Measurements from ENCODE around the gene SHISA9.

SHISA9 gene

DNA sequence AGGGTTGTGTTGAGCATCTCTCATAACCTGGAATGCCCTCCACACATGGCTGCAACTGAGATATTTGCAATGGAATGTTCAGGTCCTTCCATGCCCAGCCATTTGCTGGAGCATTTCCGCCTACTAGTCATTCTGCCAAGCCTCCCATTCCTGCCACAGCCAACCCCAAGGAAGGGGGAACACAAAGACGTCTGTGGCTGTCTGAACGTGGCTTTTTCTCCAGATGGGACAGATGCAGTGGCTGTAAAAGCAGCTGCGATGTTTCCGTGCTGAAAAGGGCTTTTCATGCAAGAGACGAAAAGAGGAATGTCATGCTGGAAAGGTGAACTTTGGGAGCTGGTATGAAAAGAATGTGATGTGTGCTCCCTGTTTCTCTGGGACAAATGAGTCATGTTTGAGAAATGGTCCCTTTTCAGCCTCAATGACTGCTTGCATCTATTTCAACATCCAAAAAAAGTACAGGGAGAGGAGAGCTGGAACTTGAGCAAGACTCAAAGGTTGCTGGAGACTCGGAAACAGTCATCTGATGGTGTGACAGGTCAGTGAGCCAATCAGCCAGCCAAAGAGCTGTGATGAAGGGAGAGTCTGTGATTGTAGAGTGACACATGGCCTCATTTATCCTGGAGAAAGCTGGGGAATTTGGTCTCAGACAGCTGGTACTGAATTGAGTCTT is 208.9 kb downstream of the SHISA9 start:
- peak in 21 of 58 donors; percentile 1 to 45 (median 10) for DNase-seq

DNA sequence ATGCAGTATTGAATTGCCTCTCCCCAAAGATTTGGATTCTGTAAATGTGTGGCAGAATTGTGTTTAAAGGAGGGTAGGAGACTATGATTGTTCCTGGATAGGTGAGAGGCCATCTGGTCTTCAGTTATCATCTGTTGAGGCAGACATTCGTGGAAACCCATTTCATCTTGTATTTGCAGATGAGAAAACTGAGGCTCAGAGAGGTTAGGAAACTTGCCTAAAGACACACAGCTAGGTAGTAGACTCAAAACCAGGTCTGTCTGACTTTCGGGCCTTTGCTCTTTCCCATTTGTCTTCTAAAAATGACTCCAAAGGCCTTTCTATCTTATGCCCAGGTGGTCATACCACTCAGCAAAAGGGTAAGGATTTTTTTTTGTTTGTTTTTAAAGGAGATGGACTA is 210.3 kb downstream of the SHISA9 start:
- no peak for DNase-seq

GRCh38 chr16:13113741-13114140 is 212.3 kb downstream of the SHISA9 start:
- no peak for DNase-seq

DNA sequence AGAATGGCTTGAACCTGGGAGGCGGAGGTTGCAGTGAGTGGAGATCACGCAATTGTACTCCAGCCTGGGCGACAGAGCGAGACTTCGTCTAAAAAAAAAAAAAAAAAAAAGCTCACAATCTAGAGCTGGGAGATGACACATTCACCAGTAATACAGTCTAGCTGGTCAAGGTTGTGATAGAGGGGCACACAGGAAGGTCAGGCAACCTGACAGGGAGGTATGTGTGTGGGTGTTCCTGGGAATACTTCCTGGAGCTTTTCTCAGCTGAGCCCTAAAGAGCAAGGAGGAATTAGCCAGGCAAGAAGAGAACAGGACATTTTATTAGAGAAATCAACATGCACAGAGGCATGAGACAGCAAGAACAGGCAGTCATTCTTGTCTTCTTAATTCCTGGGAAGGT is 216.7 kb downstream of the SHISA9 start:
- DNase-seq: no peak

GRCh38 chr16:13120091-13120490 is 218.7 kb downstream of the SHISA9 start:
- DNase-seq: no peak

DNA sequence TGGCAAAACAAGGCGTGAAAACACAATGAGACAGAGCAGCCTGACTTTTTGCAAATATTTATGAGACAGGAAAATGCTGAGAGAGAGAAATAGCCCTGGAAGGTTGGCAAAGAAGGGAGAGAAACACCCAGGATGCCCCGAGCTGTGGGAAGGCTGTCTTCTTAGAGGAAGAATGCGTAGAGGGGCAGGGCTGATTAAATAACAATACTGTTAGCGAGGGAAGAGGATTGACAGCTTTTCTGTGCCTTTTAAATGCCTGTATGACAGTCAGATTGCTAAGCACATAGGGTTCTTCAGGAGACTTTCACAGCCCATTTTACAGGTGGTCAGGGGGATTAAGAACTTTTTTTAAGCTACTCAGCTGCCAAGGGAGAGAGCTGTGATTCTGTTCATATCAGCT is 219.2 kb downstream of the SHISA9 start:
- no peak for DNase-seq

GRCh38 chr16:13123991-13124390 is 222.6 kb downstream of the SHISA9 start:
- DNase-seq: no peak

- no peak for DNase-seq
Observed at GRCh38 chr16:13127144-13127543, 225.7 kb downstream of the SHISA9 start.

- DNase-seq: no peak
Observed at GRCh38 chr16:13130586-13130985, 229.2 kb downstream of the SHISA9 start.

DNA sequence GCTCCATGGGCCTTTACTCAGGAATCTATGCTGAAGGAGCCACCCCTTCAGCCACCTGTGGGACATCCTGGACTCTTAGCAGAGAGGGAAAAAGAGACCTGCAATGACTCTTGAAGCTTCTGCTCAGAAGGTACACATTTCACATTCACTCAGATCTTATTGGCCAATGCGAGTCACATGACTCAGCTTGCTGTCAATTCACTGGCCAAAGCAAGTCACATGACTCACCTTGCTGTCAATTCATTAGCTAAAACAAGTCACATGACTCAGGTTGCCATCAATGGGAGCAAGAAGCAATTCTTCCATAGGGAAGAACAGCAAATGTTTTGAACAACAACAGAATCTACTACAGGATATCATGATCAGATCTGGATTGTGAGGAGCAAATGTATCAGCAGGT is 233.4 kb downstream of the SHISA9 start:
- no peak for DNase-seq

GRCh38 chr16:13136901-13137300 is 235.5 kb downstream of the SHISA9 start:
- DNase-seq: no peak

GRCh38 chr16:13138528-13138927 is 237.1 kb downstream of the SHISA9 start:
- DNase-seq: no peak

DNA sequence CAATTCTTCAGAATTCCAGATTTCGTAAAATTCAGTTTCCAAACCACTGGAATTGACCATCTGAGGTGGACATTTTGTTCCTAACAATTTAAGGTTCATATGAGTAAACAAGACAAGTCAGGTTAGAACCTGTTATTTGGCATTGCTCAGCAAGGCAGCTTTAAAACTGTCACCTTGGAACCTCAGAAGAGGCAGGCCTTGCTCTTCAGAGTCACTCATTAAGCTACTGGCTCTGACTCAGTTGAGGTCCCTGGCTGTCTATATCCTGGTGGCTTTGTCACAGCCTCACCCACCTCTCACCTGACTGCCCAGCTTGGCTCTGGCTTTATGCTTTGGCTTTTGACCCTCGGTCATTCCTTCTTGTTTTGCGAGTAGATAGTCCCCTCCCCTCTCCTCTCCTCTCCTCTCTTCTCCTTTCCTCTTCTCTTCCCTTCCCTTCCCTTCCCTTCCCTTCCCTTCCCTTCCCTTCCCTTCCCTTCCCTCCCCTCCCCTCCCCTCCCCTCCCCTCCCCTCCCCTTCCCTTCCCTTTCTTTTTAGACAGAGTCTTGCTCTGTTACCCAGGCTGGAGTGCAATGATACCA is 238.4 kb downstream of the SHISA9 start:
- DNase-seq: no peak

DNA sequence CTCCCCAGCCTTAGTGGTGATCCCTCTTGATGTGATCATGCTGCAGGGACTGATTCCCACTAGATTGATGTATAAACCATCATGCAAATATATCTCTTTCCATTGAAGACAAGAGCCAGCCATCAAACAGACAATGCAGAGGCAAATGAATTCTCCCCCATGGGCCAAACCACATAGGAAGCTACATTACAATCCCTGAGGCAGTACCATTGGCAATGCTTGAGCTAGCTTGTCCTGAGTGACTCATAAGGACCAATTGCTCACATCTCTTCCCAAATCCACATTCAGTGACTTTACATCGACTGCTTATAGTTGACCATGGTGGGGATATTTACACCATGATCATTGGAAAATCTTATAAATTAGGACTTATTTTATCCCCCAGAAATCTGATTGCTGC is 242.2 kb downstream of the SHISA9 start:
- no peak for DNase-seq

DNA sequence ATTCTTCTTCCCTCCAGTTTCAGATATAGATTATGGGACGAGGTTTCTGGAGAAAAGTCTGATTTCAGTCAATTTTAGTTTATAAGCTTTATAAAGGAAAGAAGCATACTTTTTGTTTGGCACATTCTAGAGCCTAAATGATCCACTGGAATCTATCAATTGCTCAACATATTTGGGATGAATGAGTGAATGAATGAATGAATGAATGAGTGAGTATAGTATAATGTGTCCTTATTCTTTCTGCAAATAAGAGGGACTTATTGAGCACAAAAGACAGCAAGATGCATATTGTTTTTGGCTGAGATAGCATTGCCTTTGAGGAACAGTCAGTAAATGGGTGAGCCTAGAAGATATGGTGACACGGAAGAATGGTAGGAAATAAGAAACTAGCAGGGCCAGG is 245.4 kb downstream of the SHISA9 start:
- no peak for DNase-seq

DNA sequence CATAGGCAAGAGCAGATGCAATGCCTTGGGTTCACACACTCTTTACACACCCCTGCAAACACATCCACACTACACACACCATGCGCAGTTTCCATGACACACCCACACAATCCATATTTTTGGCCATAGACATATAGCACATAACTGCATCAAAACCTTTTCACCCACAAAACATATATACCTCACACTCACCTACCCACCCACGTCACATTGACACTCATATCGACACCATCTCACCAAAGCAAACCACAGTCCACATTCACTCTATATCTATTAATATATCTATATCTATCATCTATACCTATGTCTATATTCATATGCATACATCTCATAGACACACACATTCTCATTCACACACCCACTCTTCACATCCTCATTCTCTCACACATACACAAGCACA is 246.9 kb downstream of the SHISA9 start:
- no peak for DNase-seq

DNA sequence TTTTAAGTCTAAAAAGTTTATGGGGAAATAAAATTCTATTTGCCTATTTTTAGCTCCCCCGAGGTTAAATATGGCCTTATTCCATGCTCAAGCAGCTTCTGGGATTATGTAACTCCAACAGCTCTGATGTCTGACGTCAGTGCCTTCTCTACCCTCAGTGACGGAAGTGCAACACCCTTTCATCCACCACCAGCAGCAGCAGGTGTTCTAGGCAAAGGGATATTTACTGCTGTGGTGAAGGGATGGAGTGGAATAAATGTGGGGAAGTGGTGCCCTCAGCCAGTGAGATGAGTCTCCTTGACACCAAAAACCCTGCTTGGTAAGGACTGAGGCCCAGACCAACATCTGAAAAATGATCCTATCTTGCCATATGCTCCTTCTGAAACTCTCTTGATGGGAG is 247.4 kb downstream of the SHISA9 start:
- peak in 1 of 58 donors; percentile 22 for DNase-seq

DNA sequence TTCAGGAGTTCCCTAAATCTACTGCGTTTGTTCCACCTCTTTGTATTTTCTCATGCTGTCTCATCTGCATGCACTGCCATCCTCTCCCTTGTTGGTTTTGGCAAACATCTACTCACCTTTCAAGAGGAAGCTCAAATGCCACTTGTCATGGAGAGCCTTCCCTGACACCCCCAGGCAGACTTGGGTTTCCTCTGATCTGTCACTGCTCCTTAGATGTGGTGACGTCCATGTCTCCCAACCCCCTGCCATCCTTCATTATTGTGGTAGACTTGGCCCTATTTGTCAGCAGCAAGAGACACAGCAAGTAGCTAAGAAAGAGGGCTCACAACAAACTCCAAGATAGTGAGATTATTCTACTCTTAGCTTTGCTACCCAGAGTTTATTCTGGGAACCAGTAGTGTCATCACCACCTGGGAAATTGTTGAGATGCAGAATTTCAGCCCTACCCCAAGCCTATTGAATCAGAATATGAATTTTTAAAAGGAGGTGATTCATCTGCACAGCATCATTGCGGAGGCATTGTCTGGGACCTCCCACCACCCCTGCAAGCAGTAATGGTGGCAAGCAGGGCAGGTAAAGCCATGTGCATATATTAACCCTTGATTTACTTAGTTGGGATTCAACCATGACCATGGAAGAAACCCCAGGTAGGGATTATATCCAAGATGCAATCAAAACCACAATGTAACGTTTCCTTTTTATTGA is 248.9 kb downstream of the SHISA9 start:
- DNase-seq: peak in 1 of 58 donors; percentile 26

DNA sequence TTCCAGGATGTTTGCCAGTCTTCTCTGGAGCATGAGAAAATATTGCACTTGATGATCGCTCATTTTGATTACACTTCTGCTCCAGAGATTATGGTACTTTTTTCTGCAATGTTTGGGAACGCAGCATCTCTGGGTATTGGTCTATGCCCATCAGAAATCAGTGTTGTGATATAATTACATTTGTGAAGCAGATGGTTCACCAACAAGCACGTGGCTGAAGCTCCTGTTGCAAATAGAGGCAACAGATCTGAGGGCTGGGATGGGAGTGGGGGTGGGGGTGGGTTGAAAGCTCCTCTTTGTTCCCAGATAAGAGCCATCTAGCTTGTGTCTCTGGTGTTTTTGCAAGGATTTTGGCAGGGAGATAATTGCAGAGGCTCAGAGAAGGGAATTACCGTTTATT is 252.3 kb downstream of the SHISA9 start:
- DNase-seq: peak in 13 of 58 donors; percentile 2 to 47 (median 13)

DNA sequence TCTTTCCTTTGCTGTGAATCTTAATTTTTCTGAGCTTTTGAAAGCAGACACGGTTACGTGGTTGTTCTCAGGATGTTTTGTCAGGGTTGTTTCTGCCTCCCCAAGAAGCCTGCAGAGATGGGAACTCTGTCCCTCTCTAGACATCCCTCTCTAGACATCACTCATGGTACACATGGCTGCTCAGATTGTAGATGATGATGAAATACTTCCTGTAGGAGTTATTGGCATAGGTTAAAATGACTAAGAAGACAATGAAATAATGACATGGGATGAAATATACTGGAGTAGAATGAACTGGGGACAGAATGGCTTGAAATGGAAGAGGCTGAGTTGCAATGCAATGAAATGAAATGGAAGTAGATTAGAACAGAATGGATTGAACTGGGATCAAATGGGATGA is 253.4 kb downstream of the SHISA9 start:
- DNase-seq: no peak

GRCh38 chr16:13155377-13155776 is 254.0 kb downstream of the SHISA9 start:
- DNase-seq: no peak

GRCh38 chr16:13155780-13156179 is 254.4 kb downstream of the SHISA9 start:
- peak in 6 of 58 donors; percentile 8 to 57 (median 27) for DNase-seq

DNA sequence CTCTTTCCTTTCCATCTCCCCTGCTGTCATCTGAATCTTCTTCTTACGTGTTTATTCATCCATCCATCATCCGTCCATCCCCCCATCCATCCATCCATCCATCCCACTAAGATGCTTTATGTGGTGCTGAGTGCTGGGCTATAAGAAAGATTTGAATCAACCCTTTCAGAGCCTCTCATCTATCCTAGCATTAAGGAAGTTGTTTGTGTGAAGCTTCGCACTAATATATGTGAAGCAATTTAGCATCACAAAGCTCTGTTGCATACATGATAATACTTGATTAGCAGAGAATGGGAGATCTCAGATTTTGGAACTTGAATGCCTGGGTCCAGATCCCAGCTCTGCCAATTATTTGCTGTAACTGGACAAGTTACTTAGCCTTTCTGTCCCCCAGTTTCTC is 255.7 kb downstream of the SHISA9 start:
- no peak for DNase-seq
